ENCODE data around the gene AKAP7.
"Not testable (repeated sequence)": the region's sequence is repeated elsewhere in the genome, so short reads cannot be mapped to it uniquely, and the experiment has no call there.

Gene AKAP7

DNA sequence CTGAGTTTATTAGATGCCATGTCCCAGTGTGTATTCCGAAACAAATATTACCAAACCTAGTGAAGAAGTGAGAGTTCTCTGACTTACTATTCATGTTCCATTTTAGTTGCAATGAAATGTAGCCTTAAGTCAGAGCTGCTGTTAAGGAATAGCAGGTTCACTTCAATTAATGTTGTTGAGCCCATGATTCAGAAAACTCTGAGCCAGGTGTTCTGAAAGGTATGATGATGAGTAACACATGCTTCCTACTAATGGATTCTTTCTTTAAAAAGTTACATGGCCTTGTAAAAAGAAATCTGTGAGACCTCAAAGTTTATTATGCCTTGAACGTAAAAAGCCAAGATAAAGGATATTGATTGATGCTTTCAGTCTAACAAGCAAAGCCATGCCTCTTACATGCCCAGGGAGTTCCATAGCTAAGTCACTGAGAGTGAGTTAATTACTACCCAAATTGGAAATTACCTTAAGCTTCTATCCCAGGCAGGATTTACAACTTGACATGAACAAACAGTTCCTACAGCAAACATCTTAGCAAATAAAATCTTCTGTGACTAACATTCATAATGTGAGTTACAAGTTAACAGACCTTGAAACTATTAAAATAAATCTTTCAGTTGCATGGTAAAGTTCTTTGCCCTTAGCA is 122.9 kb downstream of the AKAP7 start:
- no peak for DNase-seq

DNA sequence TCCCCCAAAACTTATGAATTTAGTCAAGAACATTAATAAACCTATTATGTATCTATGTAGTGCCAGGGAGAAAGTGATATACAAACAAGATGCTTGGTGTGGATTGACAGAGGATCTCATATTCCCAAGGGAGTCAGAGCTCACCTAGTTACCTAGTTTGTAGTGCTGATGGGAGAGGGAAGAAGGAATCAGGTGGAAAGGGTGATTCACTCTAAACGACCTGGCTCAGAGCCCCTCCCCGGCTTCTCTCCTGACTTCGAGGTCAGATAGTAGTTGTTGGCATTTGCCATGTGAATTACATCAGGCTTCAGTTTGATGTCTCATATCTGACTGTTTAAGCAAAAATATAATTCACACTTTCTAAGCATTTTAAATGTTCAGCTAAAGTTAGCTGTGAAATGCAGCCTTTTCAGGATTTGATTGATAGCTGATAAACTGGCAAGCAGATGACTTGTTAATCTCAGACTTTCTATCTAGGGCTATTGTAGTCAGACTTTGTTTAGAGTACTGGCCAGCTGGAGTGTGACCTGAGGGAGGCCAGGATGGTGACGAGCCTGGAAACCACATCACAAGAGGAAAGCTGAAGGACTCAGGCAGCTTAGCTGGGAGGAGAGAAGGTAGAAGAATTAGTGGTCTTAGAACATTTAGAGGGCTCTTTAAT is 123.7 kb downstream of the AKAP7 start:
- no peak for DNase-seq

DNA sequence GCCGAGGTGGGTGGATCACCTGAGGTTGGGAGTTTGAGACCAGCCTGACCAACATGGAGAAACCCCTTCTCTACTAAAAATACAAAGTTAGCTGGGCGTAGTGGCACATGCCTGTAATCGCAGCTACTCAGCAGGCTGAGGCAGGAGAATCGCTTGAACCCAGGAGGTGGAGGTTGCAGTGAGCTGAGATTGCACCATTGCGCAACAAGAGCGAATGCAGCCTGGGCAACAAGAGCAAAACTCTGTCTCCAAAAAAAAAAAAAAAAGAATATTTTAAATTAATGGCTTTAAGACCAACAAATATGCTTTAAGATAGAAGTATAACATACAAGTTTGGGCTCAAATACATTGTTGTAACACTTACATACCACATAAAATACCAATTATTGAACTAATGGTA is 125.7 kb downstream of the AKAP7 start:
- not testable (repeated sequence) for DNase-seq

DNA sequence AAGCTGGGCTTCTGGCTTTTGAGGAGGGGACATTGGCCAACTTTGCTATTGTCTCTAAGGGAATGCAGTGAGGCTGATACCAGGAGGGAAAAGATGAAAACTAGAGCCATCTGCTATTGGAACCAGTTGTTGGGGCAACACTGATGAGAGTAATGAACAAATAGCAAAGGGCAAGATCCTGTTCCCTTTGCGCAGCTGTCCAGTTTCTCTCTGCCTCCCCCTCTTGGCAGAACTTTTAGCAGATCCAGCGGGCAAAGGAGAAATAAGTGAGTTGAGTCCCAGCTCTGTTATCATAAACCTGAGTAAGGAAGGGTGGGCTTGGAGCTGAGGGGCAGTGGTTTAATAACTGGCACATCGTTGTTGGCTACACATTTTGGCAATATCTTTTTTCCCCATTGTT is 126.8 kb downstream of the AKAP7 start:
- DNase-seq, result no peak

DNA sequence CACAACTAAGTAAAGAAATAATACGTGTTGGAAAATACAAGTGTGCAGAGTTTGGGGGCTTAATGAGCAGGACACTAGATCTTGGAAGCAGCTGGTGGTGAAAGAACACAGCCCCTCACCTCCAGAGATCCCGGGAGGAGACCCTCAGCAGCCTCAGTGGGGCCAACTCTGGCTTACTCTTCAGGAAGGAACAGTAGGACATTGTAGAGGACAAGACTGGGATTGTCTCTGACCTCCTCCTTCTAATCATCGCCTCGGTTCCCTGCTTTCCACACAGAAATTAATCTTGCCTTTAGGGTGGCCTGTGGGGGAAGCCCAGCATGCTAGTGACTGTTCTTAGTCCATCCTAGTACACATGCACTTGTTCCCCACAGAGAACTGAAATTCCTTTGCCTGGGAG is 130.7 kb downstream of the AKAP7 start:
- DNase-seq, result no peak

DNA sequence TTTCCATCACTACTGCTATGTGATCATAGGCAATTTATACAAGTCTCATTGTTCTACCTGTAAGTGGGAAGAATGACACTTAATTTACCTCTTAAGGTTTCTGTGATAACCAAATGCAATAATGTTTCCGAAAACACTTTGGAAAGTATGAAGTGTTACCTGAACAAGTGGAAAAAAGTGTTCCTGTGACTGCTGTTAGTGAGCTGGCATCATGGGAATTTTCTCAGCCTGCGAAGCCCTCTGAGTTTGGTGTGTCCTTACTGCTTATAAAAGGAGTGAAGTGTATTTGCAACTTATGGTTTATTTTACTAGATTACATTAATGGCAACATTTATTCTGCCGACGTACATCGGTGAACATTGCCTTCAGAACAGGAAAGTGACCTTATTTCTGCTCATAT is 133.0 kb downstream of the AKAP7 start:
- DNase-seq, result no peak

DNA sequence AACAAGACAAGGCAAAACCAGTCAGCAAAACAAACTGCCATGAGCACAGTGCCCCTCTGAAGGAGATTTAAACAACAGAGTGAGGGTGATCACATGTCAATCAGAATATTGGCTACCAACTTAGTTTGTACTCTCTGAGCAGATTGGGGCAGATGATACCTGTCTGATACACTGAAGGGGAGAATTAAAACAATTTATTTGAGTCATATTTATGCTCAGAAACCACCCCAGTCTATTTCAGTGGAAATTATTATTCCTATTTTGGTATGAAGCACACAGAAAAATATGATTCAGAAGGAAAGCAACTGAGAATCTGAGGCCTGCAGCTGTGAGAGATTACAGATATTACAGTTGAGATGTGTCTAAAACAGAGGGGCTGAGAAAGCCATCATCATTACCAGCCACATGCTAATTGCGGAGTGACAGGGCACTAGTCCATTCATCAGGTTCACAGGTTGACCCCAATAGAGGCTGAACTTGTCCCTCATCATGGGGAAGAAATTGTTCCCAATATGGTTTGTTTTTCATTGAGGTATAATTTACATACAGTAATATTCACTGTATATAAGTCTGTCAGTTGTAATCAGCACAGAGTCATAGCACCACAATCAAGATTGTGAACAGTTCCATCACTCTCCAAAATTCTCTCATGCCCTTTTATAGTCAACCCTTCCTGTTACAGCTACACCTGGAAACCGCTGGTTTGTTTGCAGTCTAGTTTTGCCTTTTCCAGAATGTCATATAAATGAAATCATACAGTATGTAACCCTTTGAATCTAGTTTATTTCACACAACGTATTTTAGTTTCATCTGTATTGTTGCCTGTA is 134.5 kb downstream of the AKAP7 start:
- no peak for DNase-seq

DNA sequence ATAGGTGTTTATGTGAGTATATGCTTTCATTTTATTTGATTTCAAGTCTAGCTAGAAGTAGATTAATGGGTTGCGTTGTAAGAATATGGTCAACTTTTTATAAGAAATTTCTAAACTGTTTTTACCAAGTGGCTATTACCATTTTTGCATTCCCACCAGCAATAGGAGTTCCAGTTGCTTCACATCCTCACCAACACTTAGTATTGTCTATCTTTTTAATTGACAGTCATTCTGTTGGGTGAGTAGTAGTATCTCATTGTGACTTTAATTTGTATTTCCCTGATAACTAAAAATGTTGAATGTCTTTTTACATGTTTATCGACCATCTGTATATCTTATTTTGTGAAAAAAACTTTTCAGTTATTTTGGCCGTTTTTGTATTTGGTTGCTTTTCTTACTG is 135.3 kb downstream of the AKAP7 start:
- no peak for DNase-seq

DNA sequence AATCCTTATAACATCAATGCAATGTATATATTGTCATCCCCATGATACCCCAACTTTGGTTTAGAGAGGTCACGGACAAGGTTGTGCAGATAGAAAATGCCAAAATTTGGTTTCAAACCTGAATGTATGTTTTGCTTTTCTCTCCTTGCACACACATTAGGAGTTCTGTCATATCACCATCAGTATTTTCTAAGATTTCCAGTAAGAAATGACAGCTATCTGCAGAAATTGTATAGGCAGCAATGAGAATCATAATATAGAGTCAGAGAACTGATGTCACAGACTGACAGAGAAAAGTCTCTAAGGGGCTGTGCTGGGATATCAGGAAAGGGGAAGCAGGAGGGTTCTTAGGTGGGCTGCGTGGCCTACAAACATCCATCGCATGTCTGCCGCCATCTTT is 140.0 kb downstream of the AKAP7 start:
- DNase-seq, result no peak

DNA sequence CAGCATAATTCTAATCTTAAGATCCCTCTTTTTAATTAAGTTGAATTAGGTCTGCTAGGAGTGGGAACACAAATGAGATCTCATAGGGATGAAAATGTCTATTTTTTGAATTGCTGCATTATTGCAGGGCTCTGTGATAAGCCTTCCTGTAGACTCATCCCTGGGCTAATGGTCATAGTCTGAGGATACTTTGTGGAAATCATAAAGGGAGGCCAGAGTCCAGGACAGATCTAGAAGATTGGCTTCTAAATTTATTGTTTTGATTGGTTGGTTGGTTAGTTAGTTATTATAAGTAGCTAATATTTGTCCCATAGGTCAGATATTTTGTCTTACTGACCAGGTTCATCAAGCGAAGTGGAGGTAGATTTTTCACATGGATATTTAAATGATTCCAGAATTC is 142.3 kb downstream of the AKAP7 start:
- DNase-seq, result no peak

DNA sequence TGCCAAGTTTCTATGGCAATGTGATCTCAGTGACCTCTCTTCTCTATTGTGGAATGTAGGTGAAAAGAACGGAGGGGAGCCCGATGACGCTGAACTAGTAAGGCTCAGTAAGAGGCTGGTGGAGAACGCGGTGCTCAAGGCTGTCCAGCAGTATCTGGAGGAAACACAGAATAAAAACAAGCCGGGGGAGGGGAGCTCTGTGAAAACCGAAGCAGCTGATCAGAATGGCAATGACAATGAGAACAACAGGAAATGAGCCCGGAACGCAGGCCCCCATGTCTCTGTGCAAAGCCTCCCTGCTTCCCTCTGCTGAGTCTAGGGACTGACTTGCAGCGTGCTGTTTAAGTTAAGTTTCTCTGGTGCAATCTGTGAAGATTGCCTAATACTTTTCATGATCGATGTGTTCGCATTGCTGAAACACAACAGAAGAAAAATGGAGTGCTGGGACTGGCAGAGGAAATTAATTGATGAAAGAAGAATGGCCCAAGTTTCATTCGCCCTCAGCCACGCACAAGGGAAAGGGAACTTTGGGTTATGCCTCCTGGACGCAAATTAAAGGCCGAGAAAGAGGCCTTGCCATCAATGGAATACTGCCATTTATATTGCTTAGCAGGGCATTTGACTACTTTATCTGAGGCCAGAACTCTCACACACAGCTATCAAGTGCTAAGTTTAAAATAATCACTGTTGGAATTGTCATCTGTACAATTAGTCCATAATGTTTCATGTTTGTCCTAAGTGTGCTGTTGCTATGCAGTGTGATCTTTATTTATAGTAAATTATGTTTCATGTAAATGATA is 146.4 kb downstream of the AKAP7 start:
- no peak for DNase-seq

DNA sequence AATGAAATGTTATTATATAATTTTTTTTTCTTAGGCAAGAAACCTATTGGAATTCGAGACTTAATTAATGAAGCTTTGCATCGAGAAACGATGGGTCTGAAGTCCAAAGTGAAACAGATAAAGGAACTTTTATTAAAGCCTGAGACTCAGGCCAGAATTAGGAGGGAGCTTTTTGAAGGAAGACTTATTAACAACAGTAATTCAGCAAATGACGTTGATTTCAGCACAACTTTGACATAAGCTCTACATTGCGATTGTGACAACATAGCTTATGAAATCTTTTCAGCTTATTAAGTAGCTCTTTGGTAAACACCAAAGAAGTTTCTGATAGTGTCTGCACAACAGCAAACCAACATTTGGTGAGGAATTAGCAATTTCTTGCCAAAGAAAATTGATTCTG is 147.1 kb downstream of the AKAP7 start:
- no peak for DNase-seq

DNA sequence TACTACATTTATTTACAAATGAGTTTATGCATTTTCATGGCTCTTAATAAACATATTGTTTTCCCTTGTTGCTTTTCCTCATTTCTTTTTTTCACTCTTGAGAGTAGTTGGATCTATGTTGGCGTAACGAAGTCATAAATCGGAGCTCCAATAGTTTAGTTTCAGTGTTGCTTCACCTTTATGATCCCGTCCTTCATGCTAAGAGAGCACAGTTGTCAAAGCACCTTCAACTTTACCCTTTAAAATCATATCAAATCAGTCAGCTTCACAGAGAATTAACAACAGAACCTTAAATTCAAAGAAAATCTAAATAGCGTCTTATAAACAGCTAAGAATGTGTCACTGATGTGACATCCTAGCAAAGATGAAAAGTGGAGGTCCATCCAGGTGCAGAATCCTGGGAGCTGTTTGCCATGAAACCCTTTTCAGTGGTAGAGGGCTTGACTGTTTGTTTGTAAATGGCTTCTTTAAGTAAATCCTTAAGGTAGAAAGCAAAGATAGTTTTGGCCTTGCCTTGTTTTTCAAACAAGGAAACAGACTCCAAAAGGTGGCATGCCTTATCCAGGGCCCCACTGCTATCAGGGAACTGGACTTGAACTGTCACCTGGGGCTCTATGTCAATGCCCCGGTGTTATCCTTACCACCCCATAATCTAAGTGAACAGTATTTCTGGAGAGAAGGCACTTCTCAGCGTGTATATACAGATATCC is 148.4 kb downstream of the AKAP7 start:
- DNase-seq, result no peak

DNA sequence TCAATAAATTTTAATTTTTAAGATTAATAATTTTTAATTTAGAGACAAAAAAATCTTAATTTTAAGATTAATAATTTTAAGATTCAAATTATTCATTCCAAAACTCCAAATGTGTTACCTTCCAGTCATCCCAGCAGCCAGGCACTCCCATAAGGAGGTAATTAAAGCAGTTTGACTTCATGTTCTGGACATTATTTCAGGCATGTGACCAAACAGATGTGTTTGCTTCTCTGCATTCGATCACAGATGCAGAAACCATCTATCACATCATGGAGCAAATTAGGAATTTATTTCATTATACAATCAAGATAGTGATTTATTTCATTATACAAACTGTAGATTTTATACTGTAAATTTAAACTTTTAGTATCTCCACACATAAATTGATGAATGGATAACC is 150.3 kb downstream of the AKAP7 start:
- no peak for DNase-seq

DNA sequence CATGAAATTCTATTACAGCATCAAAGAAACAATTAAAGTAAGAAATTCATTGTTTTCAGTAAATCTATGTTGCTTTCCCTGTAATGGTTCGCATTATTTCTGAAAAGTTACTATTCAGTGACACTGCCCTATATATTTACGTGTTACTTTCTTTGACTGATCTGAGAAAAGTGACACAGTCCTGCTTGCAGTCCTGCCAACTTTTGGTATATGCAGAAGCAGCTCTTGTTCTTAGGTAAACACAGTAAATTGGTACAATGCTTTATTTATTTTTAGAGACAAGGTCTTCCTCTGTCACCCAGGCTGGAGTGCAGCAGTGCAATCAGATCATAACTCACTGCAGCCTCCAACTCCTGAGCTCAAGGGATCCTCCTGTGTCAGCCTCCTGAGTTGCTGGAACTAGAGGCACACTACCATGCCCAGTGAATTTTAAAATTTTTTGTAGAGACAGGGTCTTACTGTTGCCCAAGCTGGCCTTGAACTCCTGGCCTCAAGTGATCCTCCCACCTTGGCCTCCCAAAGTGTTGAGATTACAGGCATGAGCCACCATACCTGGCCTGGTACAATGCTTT is 151.3 kb downstream of the AKAP7 start:
- DNase-seq, result no peak

DNA sequence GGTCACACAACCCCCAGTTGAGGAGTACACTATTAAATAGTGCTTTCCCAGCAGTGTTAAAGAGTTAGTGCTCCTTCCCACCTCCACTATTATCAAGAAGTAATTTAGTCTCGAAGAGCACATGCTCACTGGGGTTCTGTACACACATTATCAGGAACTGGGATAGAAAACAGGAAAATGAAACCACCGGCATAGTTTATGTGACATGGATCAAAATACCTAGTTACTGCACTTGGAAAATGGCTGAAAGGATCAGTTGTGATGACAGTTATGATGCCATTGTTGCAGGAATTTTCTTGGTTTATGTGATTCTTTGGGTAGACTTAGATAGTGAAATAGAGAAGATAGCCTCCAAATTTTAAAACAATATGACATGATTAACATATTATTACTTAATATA is 152.9 kb downstream of the AKAP7 start:
- DNase-seq, result no peak

DNA sequence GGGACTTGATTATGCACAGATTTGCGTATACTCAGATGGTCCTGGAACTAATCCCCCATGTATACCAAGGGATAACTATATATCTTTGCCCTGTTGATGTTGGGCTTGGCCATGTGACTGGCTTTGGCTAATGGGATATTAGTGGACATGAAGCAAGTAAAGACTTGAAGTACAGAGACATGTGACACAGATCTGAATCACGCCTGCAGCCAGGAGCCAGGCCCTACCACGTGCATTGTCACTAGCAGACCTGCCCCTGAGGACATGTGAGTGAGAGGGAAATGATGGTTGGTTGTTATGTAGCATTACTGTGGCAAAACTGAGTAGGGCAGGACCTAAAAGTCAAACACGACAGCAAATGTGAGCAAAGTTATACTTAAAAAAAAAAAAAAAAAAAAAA is 155.7 kb downstream of the AKAP7 start:
- no peak for DNase-seq

DNA sequence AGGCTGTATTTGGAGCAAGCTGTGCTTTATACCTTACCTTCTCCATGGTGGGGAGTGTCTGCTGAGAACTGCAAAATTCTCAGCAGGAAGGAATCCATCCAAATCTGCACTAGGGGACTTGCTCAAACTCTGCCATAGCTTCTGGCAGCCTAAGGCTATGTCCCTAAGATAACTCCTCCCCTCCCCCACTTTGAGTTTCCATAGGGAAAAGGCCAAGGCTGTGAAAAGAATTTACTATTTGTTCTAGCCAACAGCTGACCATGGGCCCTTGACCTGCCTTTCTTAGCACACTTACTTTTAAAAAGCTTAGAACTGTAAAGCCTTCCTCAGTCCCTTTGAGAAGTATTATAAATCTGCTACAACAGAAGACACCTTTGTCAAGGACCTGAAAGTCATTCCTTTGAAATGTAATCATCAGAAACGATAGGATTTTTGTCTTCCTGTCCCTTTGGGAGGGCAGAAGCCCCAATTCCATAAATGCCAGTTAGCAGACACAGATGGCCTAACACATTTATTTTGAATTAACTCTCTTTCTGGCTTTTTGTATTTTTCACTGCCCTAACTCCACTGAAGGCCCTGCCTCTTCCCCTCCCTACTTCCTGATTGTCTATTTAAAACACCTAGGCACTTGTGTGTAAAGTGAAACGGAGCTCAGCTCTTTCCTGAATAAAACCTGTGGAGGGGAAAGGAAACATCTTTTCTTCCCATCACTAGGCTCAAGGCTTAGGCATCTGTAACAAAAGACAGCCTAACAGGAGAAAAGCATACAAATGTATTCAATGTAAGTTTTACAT is 157.1 kb downstream of the AKAP7 start:
- DNase-seq, result no peak

DNA sequence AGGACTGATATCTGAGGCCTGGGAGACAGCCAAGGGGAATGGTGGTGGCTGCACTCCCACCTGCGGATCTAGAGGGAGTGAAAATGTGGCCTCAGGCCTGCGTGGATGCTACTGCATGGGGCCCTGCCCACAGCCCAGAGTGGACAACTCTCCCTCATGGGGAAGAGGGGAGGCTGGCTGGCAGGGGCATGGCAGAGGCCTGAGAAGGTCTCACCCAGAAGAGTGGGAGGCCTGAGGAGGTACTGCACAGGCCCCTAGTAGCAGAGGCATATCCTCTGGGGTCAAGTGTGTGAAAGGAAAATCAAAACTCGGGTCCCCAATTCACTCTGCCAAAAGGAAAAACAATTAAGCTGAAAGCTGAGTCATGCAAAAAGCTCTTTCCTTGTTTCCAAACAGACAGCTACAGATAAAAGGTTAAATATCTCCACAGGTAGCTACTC is 158.2 kb downstream of the AKAP7 start:
- no peak for DNase-seq

DNA sequence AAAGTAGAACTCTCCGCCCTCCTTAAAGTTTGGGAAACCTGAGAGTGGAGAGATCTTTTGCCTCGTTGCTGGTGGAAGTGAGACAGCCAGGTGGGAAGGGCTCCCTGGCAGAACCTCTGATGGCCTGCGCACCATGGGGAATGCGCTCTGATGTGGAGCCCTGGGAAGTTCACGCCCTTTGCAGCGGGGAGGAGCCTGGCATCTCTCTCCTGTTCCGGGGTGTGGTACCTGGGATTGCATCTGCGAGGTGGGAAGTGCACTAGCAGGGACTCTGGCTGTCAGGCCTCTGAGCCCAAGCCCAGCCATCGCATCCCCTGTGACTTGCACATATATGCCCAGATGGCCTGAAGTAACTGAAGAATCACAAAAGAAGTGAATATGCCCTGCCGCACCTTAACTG is 159.8 kb downstream of the AKAP7 start:
- no peak for DNase-seq

DNA sequence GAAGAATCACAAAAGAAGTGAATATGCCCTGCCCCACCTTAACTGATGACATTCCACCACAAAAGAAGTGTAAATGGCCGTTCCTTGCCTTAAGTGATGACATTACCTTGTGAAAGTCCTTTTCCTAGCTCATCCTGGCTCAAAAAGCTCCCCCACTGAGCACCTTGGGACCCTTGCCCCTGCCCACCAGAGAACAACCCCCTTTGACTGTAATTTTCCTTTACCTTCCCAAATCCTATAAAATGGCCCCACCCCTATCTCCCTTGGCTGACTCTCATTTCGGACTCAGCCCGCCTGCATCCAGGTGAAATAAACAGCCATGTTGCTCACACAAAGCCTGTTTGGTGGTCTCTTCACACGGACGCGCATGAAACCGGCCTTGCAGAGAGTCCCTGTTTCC is 165.6 kb downstream of the AKAP7 start:
- DNase-seq, result not testable (repeated sequence)

Measured in NCI-H2227 treated with DMSO at 0.1 percent for 48 hours (cell line).